HepG2 (cell line): ENCODE results near the gene VPS18. TPM values are rescaled to one million over a fixed set of nuclear protein-coding genes. Genes with fewer than 3 reads are reported as not detected.

Source experiments
- ASH2L ChIP-seq: fragments of 300-600, 200-600 bp; sonication (generic); IDR thresholded peaks from 2 replicates; pipeline ENCODE4 v1.7.0; 2017; ENCODE audit warnings: low read depth, mild to moderate bottlenecking, moderate library complexity, mixed read lengths, low read length; ENCODE audit not compliant: insufficient read length
- LRRFIP1 ChIP-seq: sonication (generic); formaldehyde crosslinking; conservative IDR thresholded peaks from 2 replicates; pipeline ENCODE4 v1.4.0; 2020; ENCODE audit warnings: missing genetic modification reagents
- MAFG ChIP-seq: sonication (generic); formaldehyde crosslinking; IDR thresholded peaks from 2 replicates; pipeline ENCODE4 v1.5.1; 2020; ENCODE audit warnings: mild to moderate bottlenecking, missing genetic modification reagents
- MIER3 ChIP-seq: IDR thresholded peaks from 2 replicates; pipeline ENCODE4 v1.6.1; 2016; ENCODE audit warnings: missing compliant biosample characterization, borderline replicate concordance
- MLX ChIP-seq: IDR thresholded peaks from 2 replicates; pipeline ENCODE4 v1.6.1; 2016
- MXD3 ChIP-seq: IDR thresholded peaks from 2 replicates; pipeline ENCODE4 v1.6.1; 2016; ENCODE audit warnings: mild to moderate bottlenecking, missing biosample characterization, missing genetic modification reagents
- NFATC3 ChIP-seq: sonication (generic); formaldehyde crosslinking; IDR thresholded peaks from 2 replicates; pipeline ENCODE4 v1.5.1; 2020; ENCODE audit warnings: mild to moderate bottlenecking, missing genetic modification reagents
- PLRG1 ChIP-seq: fragments of 450-650 bp; conservative IDR thresholded peaks from 2 replicates; pipeline ENCODE4 v1.6.1; 2016
- POGK ChIP-seq: sonication (generic); formaldehyde crosslinking; conservative IDR thresholded peaks from 2 replicates; pipeline ENCODE4 v1.8.0; 2022; ENCODE audit warnings: mild to moderate bottlenecking, moderate library complexity, missing genetic modification reagents
- SIN3A ChIP-seq: IDR thresholded peaks from 2 replicates; pipeline ENCODE4 v1.6.1; 2011; ENCODE audit warnings: low read depth, mild to moderate bottlenecking, control low read depth, low read length, borderline replicate concordance
- ZNF33B ChIP-seq: sonication (generic); formaldehyde crosslinking; IDR thresholded peaks from 2 replicates; pipeline ENCODE4 v1.5.1; 2020; ENCODE audit warnings: mild to moderate bottlenecking, missing genetic modification reagents
- ZNF354B ChIP-seq: sonication (generic); formaldehyde crosslinking; IDR thresholded peaks from 2 replicates; pipeline ENCODE4 v1.8.0; 2022; ENCODE audit warnings: mild to moderate bottlenecking, missing genetic modification reagents
- ZNF672 ChIP-seq: sonication (generic); formaldehyde crosslinking; IDR thresholded peaks from 2 replicates; pipeline ENCODE4 v1.8.1; 2022; ENCODE audit warnings: missing genetic modification reagents
- ZNF678 ChIP-seq: sonication (generic); formaldehyde crosslinking; IDR thresholded peaks from 2 replicates; pipeline ENCODE4 v1.4.0; 2020; ENCODE audit warnings: mild to moderate bottlenecking, missing genetic modification reagents
- ZNF724P ChIP-seq: sonication (generic); formaldehyde crosslinking; IDR thresholded peaks from 2 replicates; pipeline ENCODE4 v1.8.0; 2022; ENCODE audit warnings: missing genetic modification reagents, borderline replicate concordance
- ZNF740 ChIP-seq: sonication (generic); formaldehyde crosslinking; IDR thresholded peaks from 2 replicates; pipeline ENCODE4 v1.4.0; 2020; ENCODE audit warnings: missing genetic modification reagents
- polyA plus RNA-seq, 8 experiments: library from polyadenylated mRNA; depleted of rRNA in 3 of 8; stranded (reverse) in 7 of 8; unstranded in 1 of 8; fragments of >200 nt; fragmentation: Illumina TruSeq in 4 of 8; extraction: Trizol in 4 of 8; gene quantifications; 2 replicates each; pipeline versions ENCODE4 v1.2.1 to v1.2.3, GENCODE V29; 2011 to 2016; ENCODE audit warnings: low read depth in 4 of 8, missing spikeins in 1 of 8, mixed read lengths in 1 of 8; ENCODE audit not compliant: insufficient read depth in 1 of 8
- total RNA-seq, 5 experiments: library from RNA; depleted of rRNA; stranded (reverse); fragments of >200 nt; fragmentation: Illumina TruSeq; extraction: Trizol; gene quantifications; 2 replicates each; pipeline ENCODE4 v1.2.3, GENCODE V29; 2016; ENCODE audit warnings: low read depth in 1 of 5
- TF ChIP-seq, protein P1 (sequence below): sonication (generic); formaldehyde crosslinking; IDR thresholded peaks from 2 replicates; pipeline ENCODE4 v1.4.0; 2020; ENCODE audit warnings: mild to moderate bottlenecking, missing genetic modification reagents
- TF ChIP-seq, protein P2 (sequence below): sonication (generic); formaldehyde crosslinking; IDR thresholded peaks from 2 replicates; pipeline ENCODE4 v1.5.0; 2020; ENCODE audit warnings: mild to moderate bottlenecking, missing genetic modification reagents, borderline replicate concordance

VPS18 gene
- total and polyA plus RNA-seq, 2 of the 13 experiments (the other 11 are each of a cell fraction or from before 2014, with no cell fraction given): 5.8 to 17.0 TPM

- TF ChIP-seq MIER3 (CRISPR knock-in tag) (no peak), ZNF354B (no peak), ZNF678 (CRISPR knock-in tag) (no peak), PLRG1 (no peak), MXD3 (CRISPR knock-in tag) (no peak), ZNF724P (no peak), POGK (CRISPR knock-in tag) (no peak), ZNF33B (CRISPR knock-in tag) (no peak), LRRFIP1 (no peak), ZNF672 (no peak), ZNF740 (peak; percentile 29; the same call in 1 of the 2 replicates), MLX (no peak), ASH2L (no peak), MAFG (no peak), NFATC3 (no peak), SIN3A (no peak)
- TF ChIP-seq, protein P1, sequence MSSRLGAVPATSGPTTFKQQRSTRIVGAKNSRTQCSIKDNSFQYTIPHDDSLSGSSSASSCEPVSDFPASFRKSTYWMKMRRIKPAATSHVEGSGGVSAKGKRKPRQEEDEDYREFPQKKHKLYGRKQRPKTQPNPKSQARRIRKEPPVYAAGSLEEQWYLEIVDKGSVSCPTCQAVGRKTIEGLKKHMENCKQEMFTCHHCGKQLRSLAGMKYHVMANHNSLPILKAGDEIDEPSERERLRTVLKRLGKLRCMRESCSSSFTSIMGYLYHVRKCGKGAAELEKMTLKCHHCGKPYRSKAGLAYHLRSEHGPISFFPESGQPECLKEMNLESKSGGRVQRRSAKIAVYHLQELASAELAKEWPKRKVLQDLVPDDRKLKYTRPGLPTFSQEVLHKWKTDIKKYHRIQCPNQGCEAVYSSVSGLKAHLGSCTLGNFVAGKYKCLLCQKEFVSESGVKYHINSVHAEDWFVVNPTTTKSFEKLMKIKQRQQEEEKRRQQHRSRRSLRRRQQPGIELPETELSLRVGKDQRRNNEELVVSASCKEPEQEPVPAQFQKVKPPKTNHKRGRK (CRISPR knock-in tag): no peak
- TF ChIP-seq, protein P2, sequence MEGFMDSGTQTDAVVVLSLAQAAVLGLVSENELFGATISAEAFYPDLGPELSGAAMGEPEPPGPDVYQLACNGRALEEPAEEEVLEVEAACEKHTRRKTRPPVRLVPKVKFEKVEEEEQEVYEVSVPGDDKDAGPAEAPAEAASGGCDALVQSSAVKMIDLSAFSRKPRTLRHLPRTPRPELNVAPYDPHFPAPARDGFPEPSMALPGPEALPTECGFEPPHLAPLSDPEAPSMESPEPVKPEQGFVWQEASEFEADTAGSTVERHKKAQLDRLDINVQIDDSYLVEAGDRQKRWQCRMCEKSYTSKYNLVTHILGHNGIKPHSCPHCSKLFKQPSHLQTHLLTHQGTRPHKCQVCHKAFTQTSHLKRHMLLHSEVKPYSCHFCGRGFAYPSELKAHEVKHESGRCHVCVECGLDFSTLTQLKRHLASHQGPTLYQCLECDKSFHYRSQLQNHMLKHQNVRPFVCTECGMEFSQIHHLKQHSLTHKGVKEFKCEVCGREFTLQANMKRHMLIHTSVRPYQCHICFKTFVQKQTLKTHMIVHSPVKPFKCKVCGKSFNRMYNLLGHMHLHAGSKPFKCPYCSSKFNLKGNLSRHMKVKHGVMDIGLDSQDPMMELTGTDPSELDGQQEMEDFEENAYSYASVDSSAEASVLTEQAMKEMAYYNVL (CRISPR knock-in tag): no peak
Measured at GRCh38 chr15:40857601-40858341, 36.5 kb upstream of the VPS18 start (continued).
